Suprapubic skin (tissue), 4 donors: Measurements from ENCODE around the gene MARK3. TPM values are rescaled to one million over a fixed set of nuclear protein-coding genes. Genes with fewer than 3 reads are reported as not detected.
"Not testable (repeated sequence)": the region's sequence is repeated elsewhere in the genome, so short reads cannot be mapped to it uniquely, and the experiment has no call there.

Source experiments
- DNase-seq, 2 donors: peaks; one replicate each; pipeline ENCODE4 v3.0.0-alpha.2; 2019; ENCODE audit warnings: low spot score in 2 of 2
- H3K27ac ChIP-seq: fragments of 200-600 bp; sonication (generic); one replicate; pipeline ENCODE4 v1.5.1; 2019
- H3K27me3 ChIP-seq: fragments of 200-600 bp; sonication (generic); one replicate; pipeline ENCODE4 v1.5.1; 2019
- H3K36me3 ChIP-seq: fragments of 200-600 bp; sonication (generic); one replicate; pipeline ENCODE4 v1.5.1; 2019
- H3K4me1 ChIP-seq: fragments of 200-600 bp; sonication (generic); one replicate; pipeline ENCODE4 v1.5.1; 2019
- H3K4me3 ChIP-seq: fragments of 200-600 bp; sonication (generic); one replicate; pipeline ENCODE4 v1.5.1; 2019; ENCODE audit warnings: mild to moderate bottlenecking
- H3K9me3 ChIP-seq: fragments of 200-600 bp; sonication (generic); one replicate; pipeline ENCODE4 v1.5.1; 2019
- CTCF ChIP-seq, 2 donors: fragments of 200-600 bp in 1 of 2; fragments of 450-650 bp in 1 of 2; sonication (generic) in 1 of 2; IDR thresholded peaks; one replicate each; pipeline ENCODE4 v1.5.1; 2016 to 2019; ENCODE audit warnings: antibody characterized with exemption in 2 of 2, mild to moderate bottlenecking in 1 of 2, moderate library complexity in 1 of 2
- EP300 ChIP-seq: sonication (generic); formaldehyde crosslinking; IDR thresholded peaks from one replicate; pipeline ENCODE4 v1.6.1; 2017; ENCODE audit warnings: antibody characterized with exemption
- POLR2A ChIP-seq, 2 donors: fragments of 450-650 bp; IDR thresholded peaks; one replicate each; pipeline ENCODE4 v1.6.1; 2017; ENCODE audit warnings: antibody characterized with exemption in 2 of 2, mild to moderate bottlenecking in 2 of 2, moderate library complexity in 2 of 2
- POLR2AphosphoS5 ChIP-seq, 3 donors: sonication (generic); formaldehyde crosslinking; IDR thresholded peaks; one replicate each; pipeline ENCODE4 v1.6.1; 2017; ENCODE audit warnings: antibody characterized with exemption in 3 of 3
- WGBS: methylation state at CpG from one replicate; pipeline ENCODE4 v1.1.5; 2018; 5-methylcytosine and 5-hydroxymethylcytosine counted together
- total RNA-seq, 4 donors: library from RNA; depleted of rRNA; stranded (reverse); fragments of >200 nt; gene quantifications; one replicate each; pipeline ENCODE4 v1.1.0, GENCODE V29; 2016

The MARK3 gene
- total RNA-seq, 4 donors from 2014 or later, result 44.6 to 95.2 (median 57.2) TPM

GRCh38 chr14:103508521-103509329 lies 123.5 kb downstream of the MARK3 start:
- TF ChIP-seq CTCF (IDR thresholded peaks at IDR 0.05) (no peak), EP300 (no peak), POLR2AphosphoS5 (IDR thresholded peaks at IDR 0.05) (no peak), POLR2A (IDR thresholded peaks at IDR 0.05) (no peak)
- Histone ChIP-seq H3K27ac (no peak overlapping the region), H3K27me3 (no peaks in the 10 kb centered on the region), H3K4me3 (no peak overlapping the region), H3K36me3 (peaks cover 44% of the 10 kb centered on the region), H3K4me1 (peaks cover 13% of the 10 kb centered on the region), H3K9me3 (no peaks in the 10 kb centered on the region)
- no peak for DNase-seq
- 89% methylated on average over 16 of the region's 16 CpGs for WGBS

GRCh38 chr14:103509864-103510723 lies 124.9 kb downstream of the MARK3 start:
- peak in 1 of 2 donors; percentile 57 for DNase-seq
- Histone ChIP-seq H3K27ac (no peak overlapping the region), H3K4me1 (peaks cover 26% of the 10 kb centered on the region), H3K27me3 (no peaks in the 10 kb centered on the region), H3K4me3 (no peak overlapping the region), H3K9me3 (no peaks in the 10 kb centered on the region), H3K36me3 (peaks cover 30% of the 10 kb centered on the region)
- WGBS, result 94% methylated on average over 11 of the region's 11 CpGs
- TF ChIP-seq POLR2A (IDR thresholded peaks at IDR 0.05), result no peak
- no peak for TF ChIP-seq POLR2AphosphoS5 (IDR thresholded peaks at IDR 0.05)
- no peak for TF ChIP-seq EP300
- no peak for TF ChIP-seq CTCF (IDR thresholded peaks at IDR 0.05)

- no peak for TF ChIP-seq POLR2AphosphoS5 (IDR thresholded peaks at IDR 0.05)
- no peak for TF ChIP-seq POLR2A (IDR thresholded peaks at IDR 0.05)
- no peak for TF ChIP-seq CTCF (IDR thresholded peaks at IDR 0.05)
- TF ChIP-seq EP300, result no peak
- 88% methylated on average over 26 of the region's 26 CpGs for WGBS
- peaks cover 34% of the 10 kb centered on the region for H3K4me1 ChIP-seq
- H3K36me3 ChIP-seq, result peaks cover 22% of the 10 kb centered on the region
- H3K27me3 ChIP-seq, result no peaks in the 10 kb centered on the region
- peak; percentile 55 to 69 for DNase-seq
- no peak overlapping the region for H3K27ac ChIP-seq
- H3K4me3 ChIP-seq, result no peak overlapping the region
- no peaks in the 10 kb centered on the region for H3K9me3 ChIP-seq
These were observed 125.8 kb downstream of the MARK3 start for GRCh38 chr14:103510724-103511693.

- 89% methylated on average over 5 of the region's 8 CpGs for WGBS
- not testable (repeated sequence) for H3K4me3 ChIP-seq, H3K9me3 ChIP-seq, H3K27me3 ChIP-seq
- Histone ChIP-seq H3K27ac (peak overlapping the region; percentile 82), H3K4me1 (peaks cover 43% of the 10 kb centered on the region), H3K36me3 (peaks cover 19% of the 10 kb centered on the region)
- DNase-seq, result peak in 1 of 2 donors; percentile 59
These were observed 127.0 kb downstream of the MARK3 start for GRCh38 chr14:103512180-103512579.
